Muscle of leg (tissue), 11 donors: ENCODE data around the gene C4orf54. TPM values are rescaled to one million over a fixed set of nuclear protein-coding genes. Genes with fewer than 3 reads are reported as not detected.

Experiments used
- DNase-seq: peaks from one replicate; pipeline ENCODE4 v3.0.0; 2013
- H3K27ac ChIP-seq: one replicate; pipeline ENCODE4 v1.5.1; 2013; ENCODE audit warnings: mild to moderate bottlenecking, low read length, control low read depth
- H3K27me3 ChIP-seq: one replicate; pipeline ENCODE4 v1.6.1; 2013; ENCODE audit warnings: low read length; ENCODE audit not compliant: control insufficient read depth, insufficient read depth
- H3K36me3 ChIP-seq: one replicate; pipeline ENCODE4 v1.6.1; 2013; ENCODE audit warnings: low read length; ENCODE audit not compliant: control insufficient read depth, insufficient read depth
- H3K4me1 ChIP-seq: one replicate; pipeline ENCODE4 v1.6.1; 2013; ENCODE audit warnings: low read length; ENCODE audit not compliant: control insufficient read depth, insufficient read depth
- H3K4me3 ChIP-seq: one replicate; pipeline ENCODE4 v1.5.1; 2013; ENCODE audit warnings: low read length, control low read depth
- H3K9me3 ChIP-seq: replicated peaks from 2 replicates; pipeline ENCODE4 v1.6.1; 2013; ENCODE audit warnings: low read depth, low read length; ENCODE audit not compliant: control insufficient read depth
- WGBS: methylation state at CpG from one replicate; pipeline ENCODE4 v1.1.5; 2013; ENCODE audit warnings: missing lambda C conversion rate; ENCODE audit not compliant: insufficient coverage; 5-methylcytosine and 5-hydroxymethylcytosine counted together
- polyA plus RNA-seq, 8 donors: library from polyadenylated mRNA; unstranded; fragments of 120-200 nt; gene quantifications; one replicate each; pipeline versions ENCODE4 v1.2.1 to v1.2.3, GENCODE V29; 2013; ENCODE audit warnings: inconsistent platforms in 1 of 8, low replicate concordance in 1 of 8; ENCODE audit not compliant: insufficient read length in 8 of 8, insufficient read depth in 1 of 8
- total RNA-seq: library from RNA; stranded (reverse); fragments of 120-200 nt; gene quantifications from one replicate; pipeline ENCODE4 v1.2.4, GENCODE V29; 2013

The C4orf54 gene
- total and polyA plus RNA-seq, 9 donors: 56.3 to 159 (median 106) TPM

GRCh38 chr4:99633772-99634171 is 23.9 kb downstream of the C4orf54 start:
- DNase-seq: no peak
- no peak overlapping the region for H3K27ac ChIP-seq
- 84% methylated on average over 11 of the region's 14 CpGs for WGBS

GRCh38 chr4:99630857-99631360 is 26.7 kb downstream of the C4orf54 start:
- DNase-seq: no peak
- H3K36me3 ChIP-seq: no peaks in the 10 kb centered on the region
- H3K4me1 ChIP-seq: peaks cover 2% of the 10 kb centered on the region
- no peaks in the 10 kb centered on the region for H3K9me3 ChIP-seq
- no peak overlapping the region for H3K27ac ChIP-seq
- no CpG with 5 or more reads among the region's 1 CpG for WGBS
- no peaks in the 10 kb centered on the region for H3K27me3 ChIP-seq
- no peak overlapping the region for H3K4me3 ChIP-seq

More at GRCh38 chr4:99633772-99634171, 23.9 kb downstream of the C4orf54 start:
- H3K9me3 ChIP-seq: no peaks in the 10 kb centered on the region
- peaks cover 2% of the 10 kb centered on the region for H3K4me1 ChIP-seq
- no peaks in the 10 kb centered on the region for H3K27me3 ChIP-seq
- H3K36me3 ChIP-seq: no peaks in the 10 kb centered on the region
- H3K4me3 ChIP-seq: no peak overlapping the region

- Histone ChIP-seq H3K27me3 (no peaks in the 10 kb centered on the region), H3K9me3 (no peaks in the 10 kb centered on the region), H3K27ac (no peak overlapping the region), H3K4me1 (no peaks in the 10 kb centered on the region), H3K4me3 (no peak overlapping the region), H3K36me3 (no peaks in the 10 kb centered on the region)
- DNase-seq: no peak
Observed at GRCh38 chr4:99629962-99630554, 27.6 kb downstream of the C4orf54 start.

- no peaks in the 10 kb centered on the region for H3K36me3 ChIP-seq
- no peaks in the 10 kb centered on the region for H3K27me3 ChIP-seq
- DNase-seq: no peak
Observed at GRCh38 chr4:99628040-99628439, 29.6 kb downstream of the C4orf54 start.

GRCh38 chr4:99625369-99625768 is 32.3 kb downstream of the C4orf54 start:
- Histone ChIP-seq H3K27me3 (no peaks in the 10 kb centered on the region), H3K4me3 (no peak overlapping the region), H3K36me3 (no peaks in the 10 kb centered on the region), H3K4me1 (no peaks in the 10 kb centered on the region), H3K27ac (no peak overlapping the region), H3K9me3 (no peaks in the 10 kb centered on the region)
- no peak for DNase-seq
- no CpG with 5 or more reads among the region's 5 CpGs for WGBS

More at GRCh38 chr4:99628040-99628439, 29.6 kb downstream of the C4orf54 start:
- no peak overlapping the region for H3K4me3 ChIP-seq
- H3K27ac ChIP-seq: no peak overlapping the region
- no peaks in the 10 kb centered on the region for H3K4me1 ChIP-seq
- WGBS: no CpG with 5 or more reads among the region's 1 CpG
- H3K9me3 ChIP-seq: no peaks in the 10 kb centered on the region

- Histone ChIP-seq H3K36me3 (no peaks in the 10 kb centered on the region), H3K27me3 (no peaks in the 10 kb centered on the region), H3K27ac (no peak overlapping the region), H3K4me3 (no peak overlapping the region), H3K9me3 (no peaks in the 10 kb centered on the region), H3K4me1 (no peaks in the 10 kb centered on the region)
- no peak for DNase-seq
- WGBS: 90% methylated on average over 2 of the region's 4 CpGs
Observed at GRCh38 chr4:99624141-99624719, 33.4 kb downstream of the C4orf54 start.

- DNase-seq: no peak
- no peaks in the 10 kb centered on the region for H3K36me3 ChIP-seq
- H3K27me3 ChIP-seq: no peaks in the 10 kb centered on the region
- H3K9me3 ChIP-seq: no peaks in the 10 kb centered on the region
- no peak overlapping the region for H3K4me3 ChIP-seq
- no peak overlapping the region for H3K27ac ChIP-seq
- WGBS: 91% methylated on average over 1 of the region's 1 CpG
- no peaks in the 10 kb centered on the region for H3K4me1 ChIP-seq
Observed at GRCh38 chr4:99622341-99622740, 35.3 kb downstream of the C4orf54 start.

GRCh38 chr4:99617374-99617773 is 40.3 kb downstream of the C4orf54 start:
- no peak overlapping the region for H3K27ac ChIP-seq
- WGBS: no CpG with 5 or more reads among the region's 1 CpG
- peaks cover 2% of the 10 kb centered on the region for H3K4me1 ChIP-seq
- H3K27me3 ChIP-seq: no peaks in the 10 kb centered on the region
- no peaks in the 10 kb centered on the region for H3K36me3 ChIP-seq
- no peak overlapping the region for H3K4me3 ChIP-seq
- H3K9me3 ChIP-seq: no peaks in the 10 kb centered on the region
- DNase-seq: no peak

- peaks cover 5% of the 10 kb centered on the region for H3K4me1 ChIP-seq
Observed at GRCh38 chr4:99615170-99615820, 42.3 kb downstream of the C4orf54 start.

GRCh38 chr4:99614491-99614890 is 43.1 kb downstream of the C4orf54 start:
- Histone ChIP-seq H3K27ac (no peak overlapping the region), H3K36me3 (no peaks in the 10 kb centered on the region), H3K4me3 (no peak overlapping the region), H3K4me1 (peaks cover 5% of the 10 kb centered on the region), H3K27me3 (no peaks in the 10 kb centered on the region), H3K9me3 (no peaks in the 10 kb centered on the region)
- no CpG with 5 or more reads among the region's 1 CpG for WGBS
- DNase-seq: no peak

More at GRCh38 chr4:99615170-99615820, 42.3 kb downstream of the C4orf54 start:
- no peaks in the 10 kb centered on the region for H3K36me3 ChIP-seq
- H3K27me3 ChIP-seq: no peaks in the 10 kb centered on the region
- no peak overlapping the region for H3K27ac ChIP-seq
- DNase-seq: peak; percentile 60
- no peaks in the 10 kb centered on the region for H3K9me3 ChIP-seq
- no peak overlapping the region for H3K4me3 ChIP-seq
- no CpG with 5 or more reads among the region's 1 CpG for WGBS
